K562 (cell line): ENCODE results near the gene TENT4B. TPM values are rescaled to one million over a fixed set of nuclear protein-coding genes. Genes with fewer than 3 reads are reported as not detected.

Experiments
- ATAC-seq: fragments of 200-7000 bp; cut with Tn5 transposase; 3 replicates; pipeline ENCODE4 v1.9.1; 2020; ENCODE audit warnings: moderate library complexity
- BruUV-seq: library from RNA; stranded (reverse); fragments of 400-500 nt; replicated peaks from 2 replicates; lab custom pipeline; 2021; lab: Mats Ljungman, UMichigan
- CTCF ChIA-PET: fragments of 300-600 bp; formaldehyde crosslinking; extraction: SDS; loops from one replicate; lab custom pipeline; 2021; ENCODE audit warnings: low intra/inter-chr PET ratio; lab: Yijun Ruan, JAX
- POLR2A ChIA-PET: fragments of 300-600, 350-650 bp; sonication (Branson Sonifier 250); formaldehyde crosslinking; extraction: SDS; loops from one replicate; lab custom pipeline; 2021; ENCODE audit warnings: antibody characterized with exemption, inconsistent platforms; lab: Yijun Ruan, JAX
- DNase-seq, 4 experiments: peaks; one replicate each; pipeline versions ENCODE4 v3.0.0 to v3.0.0-alpha.2; 2011 to 2018; ENCODE audit warnings: low spot score in 3 of 4, mixed read lengths in 3 of 4; ENCODE audit errors: extremely low read depth in 1 of 4
- FAIRE-seq: peaks from 2 replicates; lab custom pipeline; 2011; peaks lifted over from hg19 to GRCh38; lab: Jason Lieb, UNC
- H2AFZ ChIP-seq: 2 replicates; pipeline ENCODE4 v1.6.0; 2011; ENCODE audit warnings: low read depth, low read length, control low read depth, inconsistent platforms
- H3K27ac ChIP-seq: fragments of 200-600 bp; 3 replicates; pipeline ENCODE4 v1.8.0; 2011; ENCODE audit warnings: low read depth, mild to moderate bottlenecking, control low read depth, inconsistent platforms, low read length, moderate library complexity, mixed read lengths; ENCODE audit errors: extremely low read depth
- H3K27me3 ChIP-seq, 2 experiments: fragments of 300-600 bp in 1 of 2; 2 replicates in 1 of 2; 3 replicates in 1 of 2; pipeline versions ENCODE4 v1.6.0 to v1.8.0; 2011; ENCODE audit warnings: inconsistent platforms in 2 of 2, low read length in 2 of 2, mild to moderate bottlenecking in 1 of 2, mixed read lengths in 1 of 2, moderate library complexity in 1 of 2; ENCODE audit not compliant: control insufficient read depth in 2 of 2, insufficient read depth in 2 of 2
- H3K36me3 ChIP-seq: fragments of 300-600 bp; 3 replicates; pipeline ENCODE4 v1.8.0; 2011; ENCODE audit warnings: mild to moderate bottlenecking, low read length, inconsistent platforms; ENCODE audit not compliant: control insufficient read depth, insufficient read depth
- H3K4me1 ChIP-seq, 2 experiments: fragments of 200-600 bp in 1 of 2; replicated peaks in 1 of 2; 2 replicates in 1 of 2; 3 replicates in 1 of 2; pipeline versions ENCODE4 v1.5.1 to v1.8.0; 2011; ENCODE audit warnings: inconsistent platforms in 2 of 2, low read length in 2 of 2, mild to moderate bottlenecking in 1 of 2, mixed read lengths in 1 of 2, moderate library complexity in 1 of 2; ENCODE audit not compliant: control insufficient read depth in 2 of 2, insufficient read depth in 2 of 2
- H3K4me2 ChIP-seq: 2 replicates; pipeline ENCODE4 v1.6.1; 2011; ENCODE audit warnings: low read length, control low read depth, inconsistent platforms, mixed read lengths; ENCODE audit not compliant: insufficient read depth
- H3K4me3 ChIP-seq: fragments of 200-600 bp; sonication (generic), shearing (Covaris generic); 2 replicates; pipeline ENCODE4 v1.5.1; 2016; ENCODE audit warnings: control low read depth, inconsistent platforms
- H3K79me2 ChIP-seq: fragments of 200-600 bp; 3 replicates; pipeline ENCODE4 v1.8.0; 2011; ENCODE audit warnings: low read length, inconsistent platforms; ENCODE audit not compliant: control insufficient read depth, insufficient read depth
- H3K9ac ChIP-seq, 2 experiments: 2 replicates each; pipeline versions ENCODE4 v1.6.0 to v1.6.1; 2011; ENCODE audit warnings: low read depth in 2 of 2, low read length in 2 of 2, control low read depth in 1 of 2, inconsistent platforms in 1 of 2, mild to moderate bottlenecking in 1 of 2, mixed read lengths in 1 of 2; ENCODE audit not compliant: insufficient read depth in 1 of 2
- H3K9me1 ChIP-seq: one replicate; pipeline ENCODE4 v1.6.0; 2011; ENCODE audit warnings: inconsistent platforms, mild to moderate bottlenecking, low read length, moderate library complexity; ENCODE audit not compliant: control insufficient read depth, insufficient read depth
- H3K9me3 ChIP-seq: replicated peaks from 2 replicates; pipeline ENCODE4 v1.5.1; 2011; ENCODE audit warnings: low read depth, low read length, inconsistent platforms; ENCODE audit not compliant: control insufficient read depth, insufficient read depth
- H4K20me1 ChIP-seq: replicated peaks from 2 replicates; pipeline ENCODE4 v1.6.1; 2011; ENCODE audit warnings: low read length, inconsistent platforms, mixed read lengths; ENCODE audit not compliant: control insufficient read depth, insufficient read depth
- FOS ChIP-seq: IDR thresholded peaks from 3 replicates; pipeline ENCODE4 v1.6.1; 2011; ENCODE audit not compliant: insufficient read length; ENCODE audit errors: extremely low read depth
- HDAC1 ChIP-seq, 2 experiments: fragments of 450-650 bp; IDR thresholded peaks; 2 replicates each; pipeline ENCODE4 v1.6.1; 2016 to 2017; ENCODE audit warnings: inconsistent platforms in 1 of 2, mild to moderate bottlenecking in 1 of 2, moderate library complexity in 1 of 2
- KDM5B ChIP-seq: fragments of 200-600 bp; sonication (generic); IDR thresholded peaks from 2 replicates; pipeline ENCODE4 v1.6.1; 2012; ENCODE audit warnings: low read depth, mild to moderate bottlenecking, moderate library complexity, low read length, control low read depth, inconsistent platforms; ENCODE audit not compliant: insufficient replicate concordance
- PHF21A ChIP-seq: fragments of 450-650 bp; IDR thresholded peaks from 2 replicates; pipeline ENCODE4 v1.6.1; 2017; ENCODE audit warnings: low read depth, borderline replicate concordance
- POLR2G ChIP-seq: fragments of 200-400 bp; formaldehyde crosslinking; IDR thresholded peaks from 2 replicates; pipeline ENCODE4 v1.6.1; 2017; ENCODE audit warnings: low read depth, mild to moderate bottlenecking, antibody characterized with exemption, low read length, moderate library complexity
- RBM22 ChIP-seq: fragments of 200-400 bp; formaldehyde crosslinking; IDR thresholded peaks from 2 replicates; pipeline ENCODE4 v1.6.1; 2018; ENCODE audit warnings: low read length, low read depth; ENCODE audit not compliant: poor library complexity, severe bottlenecking
- SAP30 ChIP-seq: fragments of 200-600 bp; sonication (generic); IDR thresholded peaks from 2 replicates; pipeline ENCODE4 v1.6.1; 2012; ENCODE audit warnings: borderline replicate concordance, low read depth, mild to moderate bottlenecking, moderate library complexity, low read length, control low read depth, inconsistent platforms; ENCODE audit not compliant: insufficient read depth, poor library complexity, severe bottlenecking
- TBP ChIP-seq: optimal IDR thresholded peaks from 2 replicates; pipeline ENCODE3; 2011; ENCODE audit warnings: low read depth, low read length, improper control_type of control experiment
- WGBS: fragments of 100-300 bp; shearing (Covaris generic); methylation state at CpG from one replicate; pipeline ENCODE4 v1.1.6; 2016; ENCODE audit warnings: low coverage, mixed read lengths; ENCODE audit not compliant: insufficient coverage; ENCODE audit errors: missing lambda C conversion rate; 5-methylcytosine and 5-hydroxymethylcytosine counted together
- in situ Hi-C: fragments of 300-500 bp; cut with MboI; formaldehyde crosslinking; loops from 4 replicates; pipeline ENCODE4 v1.15.0; 2018; ENCODE audit warnings: inconsistent platforms, mixed read lengths
- intact Hi-C: fragments of 100-400 bp; cut with micrococcal nuclease; formaldehyde crosslinking; loops from 2 replicates; pipeline ENCODE4 v1.14.2; 2022
- polyA plus RNA-seq, 8 experiments: library from polyadenylated mRNA; depleted of rRNA in 4 of 8; stranded (reverse) in 5 of 8; unstranded in 3 of 8; fragments of >200 nt; fragmentation: Nextera tagmentation in 2 of 8; fragmentation: Illumina TruSeq in 1 of 8; extraction: Ambion mirVana in 2 of 8; extraction: Trizol in 1 of 8; gene quantifications; 2 replicates each; pipeline versions ENCODE4 v1.2.1 to v1.2.3, GENCODE V29; 2011 to 2014; ENCODE audit warnings: inconsistent platforms in 1 of 8, missing spikeins in 1 of 8
- total RNA-seq, 7 experiments: library from RNA; depleted of rRNA in 6 of 7; stranded (reverse); fragments of >200 nt in 6 of 7; fragmentation: Illumina TruSeq in 2 of 7; extraction: Trizol in 2 of 7; gene quantifications; 2 replicates each; pipeline versions ENCODE4 v1.2.1 to v1.2.3, GENCODE V29; 2011 to 2021; ENCODE audit warnings: low replicate concordance in 1 of 7
- TF ChIP-seq, protein P1 (sequence below): sonication (generic); formaldehyde crosslinking; IDR thresholded peaks from 2 replicates; pipeline ENCODE4 v1.8.0; 2023; ENCODE audit warnings: mild to moderate bottlenecking, missing genetic modification reagents
- TF ChIP-seq, protein P2 (sequence below): sonication (generic); formaldehyde crosslinking; IDR thresholded peaks from 2 replicates; pipeline ENCODE4 v1.8.0; 2022; ENCODE audit warnings: mild to moderate bottlenecking, missing genetic modification reagents
- TF ChIP-seq, protein P3 (sequence below): sonication (generic); formaldehyde crosslinking; IDR thresholded peaks from 2 replicates; pipeline ENCODE4 v1.9.0; 2022; ENCODE audit warnings: mild to moderate bottlenecking, missing genetic modification reagents

Gene TENT4B
- total and polyA plus RNA-seq, 9 of the 15 experiments (the other 6 are each of a cell fraction or from before 2014, with no cell fraction given) = 5.2 to 8.4 (median 7.0) TPM

DNA sequence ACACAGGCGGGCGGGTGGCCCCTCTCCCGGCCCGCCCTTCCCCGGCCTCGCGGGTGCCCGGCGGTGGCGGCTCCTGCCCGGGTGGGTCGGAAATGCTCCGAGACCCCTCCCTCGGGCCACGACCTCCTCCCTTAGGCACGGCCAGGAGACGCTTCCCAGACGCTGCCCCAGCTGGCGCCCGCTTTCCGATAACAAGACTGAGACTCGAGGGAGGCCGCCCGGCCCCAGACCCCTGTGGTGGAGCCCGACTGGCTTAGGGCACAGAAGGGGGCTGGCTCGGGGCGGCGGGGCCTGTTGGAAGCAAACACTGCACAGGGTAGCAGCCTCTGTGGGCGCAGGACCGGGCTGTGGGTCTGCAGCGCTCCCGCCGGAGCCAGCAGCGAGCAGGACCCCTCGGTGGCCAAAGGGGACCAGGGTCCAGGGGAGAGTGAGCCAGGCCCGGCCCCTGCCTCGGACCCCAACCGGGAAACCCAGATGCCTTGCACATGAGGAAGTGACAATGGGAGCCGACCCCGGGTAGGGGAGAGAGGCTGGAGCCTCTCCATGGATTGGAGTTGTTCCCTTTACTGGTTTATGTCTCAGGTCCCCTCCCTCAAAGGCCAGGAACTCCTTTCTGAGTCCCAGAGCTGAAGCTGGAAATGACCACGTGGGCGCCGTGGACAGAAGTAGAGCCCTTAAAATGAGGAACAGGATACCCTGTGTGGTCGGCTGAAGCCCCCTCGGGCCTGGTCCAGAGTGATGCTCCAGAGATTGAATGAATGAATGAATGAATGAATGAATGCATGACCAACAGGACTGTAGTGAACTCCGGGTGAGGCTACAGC, 93.4 kb downstream of the TENT4B start:
- ChIA-PET POLR2A (interaction anchor here (0.6 to 1.1 kb wide), 7 partner anchors 12 to 126 kb away, joined by 3 to 6 read pairs (median 3); partner anchors contain the start of gene ADCY7), CTCF (no interaction called here)
- peak overlapping the region; percentile 76 for H3K4me3 ChIP-seq
- DNase-seq (no peak), FAIRE-seq (peak; percentile 6), ATAC-seq (peak; percentile 18)
- H3K4me1 ChIP-seq = peaks cover 38 to 43% of the 10 kb centered on the region in 2 experiments
- intact Hi-C loops = loop anchor here (5.0 kb wide), 1 partner anchor 76 kb away; no protein-coding TSS in a partner anchor
- no peaks in the 10 kb centered on the region for H4K20me1 ChIP-seq
- peak overlapping the region; percentile 79 for H3K27ac ChIP-seq
- H3K27me3 ChIP-seq = no peaks in the 10 kb centered on the region
- H3K79me2 ChIP-seq = peaks cover 48% of the 10 kb centered on the region
- H3K9ac ChIP-seq = peak overlapping the region; percentile 84 to 96
- no peaks in the 10 kb centered on the region for H3K9me1 ChIP-seq
- H3K9me3 ChIP-seq = no peaks in the 10 kb centered on the region
- WGBS = 7% methylated on average over 21 of the region's 46 CpGs
- H3K4me2 ChIP-seq = peak overlapping the region; percentile 81
- BruUV-seq = no TSS peak
- H2AFZ ChIP-seq = peak overlapping the region; percentile 71
- H3K36me3 ChIP-seq = peaks cover 7% of the 10 kb centered on the region; the same call in 1 of the 3 replicates
- in situ Hi-C loops = no loop called here
- TF ChIP-seq RBM22 = peak; percentile 56
- no peak for TF ChIP-seq FOS
- TF ChIP-seq TBP = peak; percentile 34
- TF ChIP-seq POLR2G = peak; percentile 67
- 0 out of 4 replicates have a peak, but pooled peaks of 1 of the 2 experiments have one; percentile 11 for TF ChIP-seq HDAC1 (IDR thresholded peaks at IDR 0.05)
- TF ChIP-seq PHF21A = no peak
- TF ChIP-seq, protein P1, sequence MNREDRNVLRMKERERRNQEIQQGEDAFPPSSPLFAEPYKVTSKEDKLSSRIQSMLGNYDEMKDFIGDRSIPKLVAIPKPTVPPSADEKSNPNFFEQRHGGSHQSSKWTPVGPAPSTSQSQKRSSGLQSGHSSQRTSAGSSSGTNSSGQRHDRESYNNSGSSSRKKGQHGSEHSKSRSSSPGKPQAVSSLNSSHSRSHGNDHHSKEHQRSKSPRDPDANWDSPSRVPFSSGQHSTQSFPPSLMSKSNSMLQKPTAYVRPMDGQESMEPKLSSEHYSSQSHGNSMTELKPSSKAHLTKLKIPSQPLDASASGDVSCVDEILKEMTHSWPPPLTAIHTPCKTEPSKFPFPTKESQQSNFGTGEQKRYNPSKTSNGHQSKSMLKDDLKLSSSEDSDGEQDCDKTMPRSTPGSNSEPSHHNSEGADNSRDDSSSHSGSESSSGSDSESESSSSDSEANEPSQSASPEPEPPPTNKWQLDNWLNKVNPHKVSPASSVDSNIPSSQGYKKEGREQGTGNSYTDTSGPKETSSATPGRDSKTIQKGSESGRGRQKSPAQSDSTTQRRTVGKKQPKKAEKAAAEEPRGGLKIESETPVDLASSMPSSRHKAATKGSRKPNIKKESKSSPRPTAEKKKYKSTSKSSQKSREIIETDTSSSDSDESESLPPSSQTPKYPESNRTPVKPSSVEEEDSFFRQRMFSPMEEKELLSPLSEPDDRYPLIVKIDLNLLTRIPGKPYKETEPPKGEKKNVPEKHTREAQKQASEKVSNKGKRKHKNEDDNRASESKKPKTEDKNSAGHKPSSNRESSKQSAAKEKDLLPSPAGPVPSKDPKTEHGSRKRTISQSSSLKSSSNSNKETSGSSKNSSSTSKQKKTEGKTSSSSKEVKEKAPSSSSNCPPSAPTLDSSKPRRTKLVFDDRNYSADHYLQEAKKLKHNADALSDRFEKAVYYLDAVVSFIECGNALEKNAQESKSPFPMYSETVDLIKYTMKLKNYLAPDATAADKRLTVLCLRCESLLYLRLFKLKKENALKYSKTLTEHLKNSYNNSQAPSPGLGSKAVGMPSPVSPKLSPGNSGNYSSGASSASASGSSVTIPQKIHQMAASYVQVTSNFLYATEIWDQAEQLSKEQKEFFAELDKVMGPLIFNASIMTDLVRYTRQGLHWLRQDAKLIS (CRISPR knock-in tag) = no peak
- TF ChIP-seq, protein P2, sequence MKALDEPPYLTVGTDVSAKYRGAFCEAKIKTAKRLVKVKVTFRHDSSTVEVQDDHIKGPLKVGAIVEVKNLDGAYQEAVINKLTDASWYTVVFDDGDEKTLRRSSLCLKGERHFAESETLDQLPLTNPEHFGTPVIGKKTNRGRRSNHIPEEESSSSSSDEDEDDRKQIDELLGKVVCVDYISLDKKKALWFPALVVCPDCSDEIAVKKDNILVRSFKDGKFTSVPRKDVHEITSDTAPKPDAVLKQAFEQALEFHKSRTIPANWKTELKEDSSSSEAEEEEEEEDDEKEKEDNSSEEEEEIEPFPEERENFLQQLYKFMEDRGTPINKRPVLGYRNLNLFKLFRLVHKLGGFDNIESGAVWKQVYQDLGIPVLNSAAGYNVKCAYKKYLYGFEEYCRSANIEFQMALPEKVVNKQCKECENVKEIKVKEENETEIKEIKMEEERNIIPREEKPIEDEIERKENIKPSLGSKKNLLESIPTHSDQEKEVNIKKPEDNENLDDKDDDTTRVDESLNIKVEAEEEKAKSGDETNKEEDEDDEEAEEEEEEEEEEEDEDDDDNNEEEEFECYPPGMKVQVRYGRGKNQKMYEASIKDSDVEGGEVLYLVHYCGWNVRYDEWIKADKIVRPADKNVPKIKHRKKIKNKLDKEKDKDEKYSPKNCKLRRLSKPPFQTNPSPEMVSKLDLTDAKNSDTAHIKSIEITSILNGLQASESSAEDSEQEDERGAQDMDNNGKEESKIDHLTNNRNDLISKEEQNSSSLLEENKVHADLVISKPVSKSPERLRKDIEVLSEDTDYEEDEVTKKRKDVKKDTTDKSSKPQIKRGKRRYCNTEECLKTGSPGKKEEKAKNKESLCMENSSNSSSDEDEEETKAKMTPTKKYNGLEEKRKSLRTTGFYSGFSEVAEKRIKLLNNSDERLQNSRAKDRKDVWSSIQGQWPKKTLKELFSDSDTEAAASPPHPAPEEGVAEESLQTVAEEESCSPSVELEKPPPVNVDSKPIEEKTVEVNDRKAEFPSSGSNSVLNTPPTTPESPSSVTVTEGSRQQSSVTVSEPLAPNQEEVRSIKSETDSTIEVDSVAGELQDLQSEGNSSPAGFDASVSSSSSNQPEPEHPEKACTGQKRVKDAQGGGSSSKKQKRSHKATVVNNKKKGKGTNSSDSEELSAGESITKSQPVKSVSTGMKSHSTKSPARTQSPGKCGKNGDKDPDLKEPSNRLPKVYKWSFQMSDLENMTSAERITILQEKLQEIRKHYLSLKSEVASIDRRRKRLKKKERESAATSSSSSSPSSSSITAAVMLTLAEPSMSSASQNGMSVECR (CRISPR knock-in tag) = 0 out of 2 replicates have a peak, but pooled peaks have one; percentile 39
- TF ChIP-seq KDM5B = peak; percentile 39
- TF ChIP-seq SAP30 = peak; percentile 39
- TF ChIP-seq, protein P3, sequence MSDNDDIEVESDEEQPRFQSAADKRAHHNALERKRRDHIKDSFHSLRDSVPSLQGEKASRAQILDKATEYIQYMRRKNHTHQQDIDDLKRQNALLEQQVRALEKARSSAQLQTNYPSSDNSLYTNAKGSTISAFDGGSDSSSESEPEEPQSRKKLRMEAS (CRISPR knock-in tag) = peak; percentile 12; the same call in 1 of the 2 replicates
